ENCODE results near the gene METTL16.

- TF ChIP-seq ZNF324 (CRISPR knock-in tag; IDR thresholded peaks at IDR 0.05) (no peak), HES1 (IDR thresholded peaks at IDR 0.05; ENCODE audit: low read depth) (no peak), CBFA2T2 (conservative IDR thresholded peaks at IDR 0.05) (no peak), POLR2G (IDR thresholded peaks at IDR 0.05; ENCODE audit: low read depth, low read length) (no peak), CTCF (IDR thresholded peaks at IDR 0.05 in 2 of 3, conservative IDR thresholded peaks at IDR 0.05 in 1 of 3; ENCODE audit: insufficient read depth in 2 of 3, low read depth in 1 of 3, low read length in 3 of 3) (no peak), POLR2A (conservative IDR thresholded peaks at IDR 0.05) (no peak), MYC (IDR thresholded peaks at IDR 0.05; ENCODE audit: low read depth, low read length) (no peak), MYC (CRISPR knock-in tag; IDR thresholded peaks at IDR 0.05; ENCODE audit: borderline replicate concordance, low read depth) (no peak), GABPA (tag; conservative IDR thresholded peaks at IDR 0.05; ENCODE audit: low read depth) (no peak), ZNF707 (CRISPR knock-in tag; conservative IDR thresholded peaks at IDR 0.05) (no peak), ZNF232 (CRISPR knock-in tag; IDR thresholded peaks at IDR 0.05) (no peak), SP1 (CRISPR knock-in tag; IDR thresholded peaks at IDR 0.05) (no peak), UBTF (IDR thresholded peaks at IDR 0.05; ENCODE audit: borderline replicate concordance in 1 of 2, low read depth in 2 of 2, low read length in 2 of 2) (no peak), KAT8 (IDR thresholded peaks at IDR 0.05; ENCODE audit: low read depth) (no peak), EHMT2 (IDR thresholded peaks at IDR 0.05) (no peak)
These were observed 53.8 kb downstream of the METTL16 start for GRCh38 chr17:2457913-2458312.

All from K562 (cell line).